Measurements from ENCODE around the gene NDUFS6.

Gene NDUFS6

GRCh38 chr5:1840071-1840547, 38.9 kb downstream of the NDUFS6 start:
- TF ChIP-seq CREB1 (IDR thresholded peaks at IDR 0.05; ENCODE audit: low read depth) (no peak), EGR1 (IDR thresholded peaks at IDR 0.05) (no peak), EP300 (IDR thresholded peaks at IDR 0.05; ENCODE audit: borderline replicate concordance) (no peak), CEBPB (IDR thresholded peaks at IDR 0.05) (no peak), NFIC (IDR thresholded peaks at IDR 0.05) (no peak), TCF12 (IDR thresholded peaks at IDR 0.05; ENCODE audit: low read depth) (no peak), MAX (IDR thresholded peaks at IDR 0.05) (no peak), ZBTB7A (IDR thresholded peaks at IDR 0.05; ENCODE audit: low read depth) (no peak), RAD21 (IDR thresholded peaks at IDR 0.05; ENCODE audit: low read depth) (no peak), TAF1 (IDR thresholded peaks at IDR 0.05; ENCODE audit: low read depth) (no peak), FOXM1 (IDR thresholded peaks at IDR 0.05; ENCODE audit: borderline replicate concordance, low read depth) (no peak), REST (IDR thresholded peaks at IDR 0.05; ENCODE audit: low read depth) (no peak), YY1 (IDR thresholded peaks at IDR 0.05; ENCODE audit: low read depth) (no peak), TEAD4 (IDR thresholded peaks at IDR 0.05) (no peak)
- TF ChIP-seq, protein P1, sequence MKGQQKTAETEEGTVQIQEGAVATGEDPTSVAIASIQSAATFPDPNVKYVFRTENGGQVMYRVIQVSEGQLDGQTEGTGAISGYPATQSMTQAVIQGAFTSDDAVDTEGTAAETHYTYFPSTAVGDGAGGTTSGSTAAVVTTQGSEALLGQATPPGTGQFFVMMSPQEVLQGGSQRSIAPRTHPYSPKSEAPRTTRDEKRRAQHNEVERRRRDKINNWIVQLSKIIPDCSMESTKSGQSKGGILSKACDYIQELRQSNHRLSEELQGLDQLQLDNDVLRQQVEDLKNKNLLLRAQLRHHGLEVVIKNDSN (IDR thresholded peaks at IDR 0.05): no peak

DNA sequence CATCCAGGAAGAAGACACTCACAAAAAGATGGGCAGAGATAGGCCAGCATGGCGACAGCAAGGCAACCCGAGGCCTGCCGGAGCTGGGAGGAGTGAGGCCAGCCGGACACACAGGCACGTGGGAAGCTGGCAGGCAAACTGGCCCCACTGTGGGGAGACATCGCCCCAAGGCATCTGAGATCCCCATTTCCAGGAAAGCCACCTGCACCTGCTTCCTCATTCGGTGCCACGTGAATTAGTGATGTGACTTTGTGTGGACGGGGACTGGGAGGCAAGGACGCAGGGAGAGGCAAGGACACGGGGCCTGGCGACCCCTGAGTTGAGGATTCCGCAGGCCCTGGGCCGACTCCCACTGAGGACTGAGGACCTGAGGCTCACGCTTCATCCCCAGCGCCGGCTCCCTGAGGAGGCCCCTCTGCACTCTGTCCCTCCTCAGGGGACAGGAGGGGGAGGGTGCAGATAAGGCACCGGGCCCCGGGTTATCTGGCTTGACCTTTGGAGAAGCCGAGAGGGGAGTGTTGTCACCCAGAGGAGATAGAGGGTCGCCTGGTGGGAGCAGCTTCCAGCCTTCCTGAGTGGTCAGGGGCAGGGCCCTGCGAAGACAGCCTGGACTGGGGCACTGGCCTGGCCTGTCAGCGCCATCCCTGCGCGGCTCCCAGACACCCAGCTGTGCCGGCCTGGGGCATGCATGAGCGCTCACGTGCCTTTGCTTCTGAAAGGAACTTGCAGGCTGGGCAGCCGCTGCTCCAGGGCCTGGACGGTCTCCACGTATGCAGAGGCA, 39.7 kb downstream of the NDUFS6 start:
- no peak for TF ChIP-seq MAX (IDR thresholded peaks at IDR 0.05)
- TF ChIP-seq, protein P1 (IDR thresholded peaks at IDR 0.05): 0 out of 2 replicates have a peak, but pooled peaks have one; percentile 37

- no peak for TF ChIP-seq TEAD4 (IDR thresholded peaks at IDR 0.05)
- no peak for TF ChIP-seq ZBTB7A (IDR thresholded peaks at IDR 0.05; ENCODE audit: low read depth)
- TF ChIP-seq TCF12 (IDR thresholded peaks at IDR 0.05; ENCODE audit: low read depth): no peak
- TF ChIP-seq NFIC (IDR thresholded peaks at IDR 0.05): no peak
- no peak for TF ChIP-seq CEBPB (IDR thresholded peaks at IDR 0.05)
- no peak for TF ChIP-seq FOXM1 (IDR thresholded peaks at IDR 0.05; ENCODE audit: borderline replicate concordance, low read depth)
- TF ChIP-seq YY1 (IDR thresholded peaks at IDR 0.05; ENCODE audit: low read depth): no peak
- TF ChIP-seq REST (IDR thresholded peaks at IDR 0.05; ENCODE audit: low read depth): no peak
- TF ChIP-seq RAD21 (IDR thresholded peaks at IDR 0.05; ENCODE audit: low read depth): no peak
- TF ChIP-seq EP300 (IDR thresholded peaks at IDR 0.05; ENCODE audit: borderline replicate concordance): no peak
Observed at GRCh38 chr5:1842004-1842819, 41.0 kb downstream of the NDUFS6 start.

GRCh38 chr5:1844708-1845436, 43.7 kb downstream of the NDUFS6 start:
- TF ChIP-seq TEAD4 (IDR thresholded peaks at IDR 0.05) (no peak), RAD21 (IDR thresholded peaks at IDR 0.05; ENCODE audit: low read depth) (no peak), REST (IDR thresholded peaks at IDR 0.05; ENCODE audit: low read depth) (no peak), FOXM1 (IDR thresholded peaks at IDR 0.05; ENCODE audit: borderline replicate concordance, low read depth) (no peak), EGR1 (IDR thresholded peaks at IDR 0.05) (no peak), NFIC (IDR thresholded peaks at IDR 0.05) (no peak), TCF12 (IDR thresholded peaks at IDR 0.05; ENCODE audit: low read depth) (no peak), ZBTB7A (IDR thresholded peaks at IDR 0.05; ENCODE audit: low read depth) (no peak), CREB1 (IDR thresholded peaks at IDR 0.05; ENCODE audit: low read depth) (no peak), MAX (IDR thresholded peaks at IDR 0.05) (no peak), TAF1 (IDR thresholded peaks at IDR 0.05; ENCODE audit: low read depth) (no peak)
- TF ChIP-seq, protein P1 (IDR thresholded peaks at IDR 0.05): no peak

Data from Ishikawa (cell line).